ENCODE data around the gene DNAJC11. TPM values are rescaled to one million over a fixed set of nuclear protein-coding genes. Genes with fewer than 3 reads are reported as not detected.

Gene DNAJC11
- total RNA-seq, 4 donors from 2014 or later = 21.4 to 48.2 (median 25.5) TPM

DNA sequence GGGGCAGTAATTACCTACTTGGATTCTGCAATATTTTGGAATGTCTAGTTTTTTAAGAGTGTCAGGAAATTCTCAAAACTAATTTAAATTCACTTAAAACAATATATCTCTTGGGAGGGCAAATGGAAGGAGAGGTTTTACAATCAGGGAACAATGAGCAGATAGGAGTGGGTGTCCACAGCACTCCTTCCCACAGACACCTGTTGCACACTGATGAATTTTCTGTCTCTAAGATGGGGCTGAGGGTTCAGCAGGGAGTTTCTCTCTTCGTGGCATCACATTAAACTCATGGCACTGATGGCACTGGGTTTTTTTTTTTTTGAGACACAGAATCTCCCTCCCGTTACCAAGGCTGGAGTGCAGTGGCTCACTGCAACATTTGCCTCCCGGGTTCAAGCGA is 82.6 kb downstream of the DNAJC11 start:
- TF ChIP-seq, protein P1, sequence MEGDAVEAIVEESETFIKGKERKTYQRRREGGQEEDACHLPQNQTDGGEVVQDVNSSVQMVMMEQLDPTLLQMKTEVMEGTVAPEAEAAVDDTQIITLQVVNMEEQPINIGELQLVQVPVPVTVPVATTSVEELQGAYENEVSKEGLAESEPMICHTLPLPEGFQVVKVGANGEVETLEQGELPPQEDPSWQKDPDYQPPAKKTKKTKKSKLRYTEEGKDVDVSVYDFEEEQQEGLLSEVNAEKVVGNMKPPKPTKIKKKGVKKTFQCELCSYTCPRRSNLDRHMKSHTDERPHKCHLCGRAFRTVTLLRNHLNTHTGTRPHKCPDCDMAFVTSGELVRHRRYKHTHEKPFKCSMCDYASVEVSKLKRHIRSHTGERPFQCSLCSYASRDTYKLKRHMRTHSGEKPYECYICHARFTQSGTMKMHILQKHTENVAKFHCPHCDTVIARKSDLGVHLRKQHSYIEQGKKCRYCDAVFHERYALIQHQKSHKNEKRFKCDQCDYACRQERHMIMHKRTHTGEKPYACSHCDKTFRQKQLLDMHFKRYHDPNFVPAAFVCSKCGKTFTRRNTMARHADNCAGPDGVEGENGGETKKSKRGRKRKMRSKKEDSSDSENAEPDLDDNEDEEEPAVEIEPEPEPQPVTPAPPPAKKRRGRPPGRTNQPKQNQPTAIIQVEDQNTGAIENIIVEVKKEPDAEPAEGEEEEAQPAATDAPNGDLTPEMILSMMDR (IDR thresholded peaks at IDR 0.05; ENCODE audit: low read depth) = no peak

DNA sequence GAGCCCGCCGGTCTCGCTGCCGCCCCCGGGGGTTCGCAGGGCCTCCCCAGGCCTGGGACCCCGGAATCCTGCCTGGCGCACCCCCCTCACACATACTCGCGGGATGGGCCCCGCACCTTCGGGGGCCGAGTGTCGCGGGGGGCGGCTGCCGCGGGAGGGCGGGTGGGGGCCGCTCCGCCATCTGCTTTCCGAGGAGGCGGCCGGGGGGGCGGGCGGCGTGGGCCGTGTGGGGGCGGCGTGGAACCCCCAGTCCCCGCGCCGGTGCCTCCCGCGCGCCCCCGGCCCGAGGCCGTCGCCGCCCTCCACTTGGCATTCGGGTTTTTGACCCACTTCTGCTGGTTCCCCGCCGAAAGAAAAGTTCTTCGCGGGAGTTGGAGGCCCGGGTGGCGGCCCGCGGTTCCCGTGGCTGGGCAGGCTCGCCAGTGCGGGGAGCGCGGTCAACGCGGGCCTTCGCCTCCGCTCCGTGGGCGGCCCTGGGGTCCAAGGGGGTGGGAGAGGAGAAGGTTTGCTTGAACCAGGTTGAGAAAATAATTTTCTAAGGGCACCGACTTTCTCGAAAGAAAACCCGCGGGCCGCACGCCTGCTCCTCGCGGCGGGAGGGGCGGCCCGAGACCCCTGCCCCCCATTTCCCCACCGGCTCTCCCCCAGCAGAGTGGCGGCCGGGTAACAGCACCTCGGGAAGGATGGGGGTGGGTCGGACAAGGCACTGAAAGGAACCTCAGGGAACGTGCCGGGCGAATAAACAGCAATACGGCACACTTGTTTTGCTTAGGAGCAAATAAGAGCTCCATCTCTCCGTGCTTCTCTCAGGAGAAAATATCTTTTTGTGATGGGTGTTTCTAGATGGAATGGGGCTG is 86.5 kb downstream of the DNAJC11 start:
- TF ChIP-seq, protein P1 (IDR thresholded peaks at IDR 0.05; ENCODE audit: low read depth) = no peak

DNA sequence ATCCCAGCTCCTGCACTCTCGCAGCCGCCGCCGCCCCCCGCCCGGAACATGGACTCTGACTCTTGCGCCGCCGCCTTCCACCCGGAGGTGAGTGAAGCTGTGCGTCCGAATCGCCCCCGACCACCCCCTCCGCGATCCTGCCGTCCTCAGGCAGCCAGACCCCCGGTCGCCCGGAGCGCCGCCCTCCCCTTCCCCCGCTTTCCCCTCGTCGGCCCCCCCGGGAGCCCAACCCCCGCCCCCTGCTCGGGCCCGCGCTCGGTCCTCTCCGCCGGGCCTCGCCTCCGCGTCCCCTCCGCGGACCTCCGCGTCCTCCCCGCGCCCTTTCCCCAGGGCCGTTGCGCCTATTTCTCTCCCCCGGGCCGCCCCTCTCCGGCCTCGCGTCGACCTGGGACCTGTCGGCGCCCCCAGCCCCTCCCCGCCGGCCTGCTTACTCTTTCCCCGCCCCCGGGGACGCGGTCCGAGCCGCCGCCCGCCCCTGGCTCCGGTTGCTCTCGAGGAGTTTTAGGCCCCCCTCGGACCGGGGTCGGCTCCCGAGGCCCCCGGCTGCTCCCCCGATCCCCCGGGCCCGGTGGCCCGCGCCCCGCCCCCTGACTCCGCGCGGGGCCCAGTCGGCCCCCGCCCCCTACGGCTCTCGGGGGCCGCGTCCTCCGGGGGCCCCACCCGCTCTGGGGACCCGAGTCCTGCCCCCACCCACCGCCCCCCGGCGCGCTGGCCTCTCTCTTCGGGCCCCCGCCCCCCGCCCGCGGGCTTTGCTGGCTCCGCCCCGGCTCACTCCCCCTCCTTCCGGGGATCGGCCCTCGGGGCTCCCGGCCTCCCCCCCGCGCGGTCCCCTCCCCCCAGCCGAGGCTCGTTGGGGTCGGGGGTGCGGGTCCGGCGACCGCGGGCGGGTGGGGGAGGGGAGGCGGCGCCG is 87.3 kb downstream of the DNAJC11 start:
- TF ChIP-seq, protein P1 (IDR thresholded peaks at IDR 0.05; ENCODE audit: low read depth) = no peak

DNA sequence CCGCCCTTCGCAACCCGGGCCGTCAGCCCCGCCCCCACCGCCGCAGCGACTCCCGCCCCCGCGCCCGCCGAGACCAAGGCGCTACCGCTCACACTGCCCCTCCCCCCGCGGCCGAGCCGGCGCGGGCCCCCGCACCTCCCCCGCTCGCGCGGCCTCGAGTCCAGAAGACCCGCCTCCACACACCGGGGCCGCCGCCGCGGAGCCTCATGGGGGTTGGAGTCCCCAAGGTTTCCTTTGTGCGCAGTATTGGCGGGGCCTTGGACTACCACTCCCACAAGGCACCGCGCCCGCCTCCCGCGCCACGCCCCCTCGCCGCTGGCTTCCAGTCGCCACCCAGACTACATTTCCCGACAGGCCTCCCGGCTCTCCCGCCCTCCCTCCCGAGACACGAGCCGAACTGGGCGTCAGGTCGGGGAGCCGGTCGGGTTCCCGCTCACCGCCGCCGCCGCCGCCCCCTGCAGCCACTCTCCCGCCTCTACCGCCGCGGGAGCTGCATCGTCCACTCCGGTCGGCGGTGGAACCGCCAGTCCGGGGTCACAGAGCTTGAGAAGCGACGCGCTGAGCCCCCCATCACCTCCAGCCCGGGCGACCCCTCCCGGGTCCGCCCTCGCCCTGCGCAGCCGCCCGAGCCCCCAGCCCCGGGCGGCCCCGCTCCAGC is 88.1 kb downstream of the DNAJC11 start, which contains the start of gene PHF13:
TSS of gene PHF13 (plus strand) at position 371 of the 658 bp plus-strand sequence. CDS start 336 bp downstream, outside the sequence.
- TF ChIP-seq, protein P1 (IDR thresholded peaks at IDR 0.05; ENCODE audit: low read depth) = no peak

DNA sequence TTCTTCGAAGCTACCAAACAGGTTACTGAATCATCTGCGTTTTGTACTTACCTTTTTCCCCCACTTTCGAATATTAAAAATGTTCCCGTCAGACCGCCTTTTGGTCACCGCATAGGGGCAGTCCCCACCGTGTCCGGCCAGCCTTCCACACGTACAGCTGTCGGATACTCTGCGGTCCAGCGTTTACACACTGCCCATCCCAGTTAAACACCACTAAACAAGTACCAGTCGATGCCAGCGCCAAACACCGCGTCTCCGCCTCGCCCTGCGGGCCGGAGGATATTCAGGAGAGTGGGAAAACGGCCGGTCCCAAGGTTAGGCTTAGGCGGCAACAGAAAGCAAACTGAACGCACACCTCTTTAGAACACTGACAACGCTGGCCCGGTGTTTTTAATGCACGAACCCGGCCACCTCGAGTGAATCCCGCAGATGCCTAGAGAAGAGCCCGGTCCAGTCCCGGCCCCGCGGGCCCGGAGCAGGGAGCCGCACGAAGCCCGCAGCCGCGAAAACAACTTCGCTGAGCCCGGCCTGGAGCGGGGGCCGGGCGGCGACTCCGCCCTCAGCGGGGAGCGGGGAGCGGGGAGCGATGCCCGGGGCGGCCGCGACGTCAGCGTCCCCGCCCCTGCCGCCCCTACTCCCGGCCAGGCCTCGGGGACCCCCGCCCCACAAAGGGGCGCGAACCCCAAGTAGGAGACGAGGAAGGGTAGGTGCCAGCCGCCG is 88.8 kb downstream of the DNAJC11 start:
- TF ChIP-seq, protein P1 (IDR thresholded peaks at IDR 0.05; ENCODE audit: low read depth) = no peak

DNA sequence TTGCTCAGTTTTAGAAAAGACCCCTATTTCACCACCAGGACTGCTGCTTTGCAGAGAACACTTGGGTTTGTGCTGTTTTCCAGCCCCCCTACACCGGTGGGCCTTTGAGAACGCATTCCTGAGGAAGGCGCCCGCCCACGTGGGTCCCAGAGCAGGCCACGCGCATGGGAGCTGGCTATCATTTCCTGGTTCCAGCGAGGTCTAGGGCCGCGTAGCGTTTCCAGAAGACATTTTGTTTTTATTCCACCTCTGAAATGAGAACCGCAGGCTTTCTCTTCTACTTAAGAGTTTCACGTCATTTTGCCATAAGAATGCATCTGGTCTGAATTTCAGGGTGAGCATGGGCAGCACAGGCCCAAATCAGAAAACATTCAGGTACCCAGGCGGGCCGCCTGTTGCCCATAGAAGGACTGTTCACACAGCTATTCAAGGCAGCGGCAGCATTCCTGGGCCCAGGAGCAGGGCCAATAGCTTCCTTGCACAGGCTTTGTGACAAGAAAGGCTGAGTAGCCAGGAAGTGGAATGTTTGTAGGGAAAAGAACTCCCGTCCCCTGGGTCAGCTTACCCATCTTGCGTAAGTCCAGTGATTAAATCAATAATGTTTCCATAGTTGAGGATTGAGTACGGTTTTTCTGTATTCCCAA is 97.6 kb downstream of the DNAJC11 start:
- TF ChIP-seq, protein P1 (IDR thresholded peaks at IDR 0.05; ENCODE audit: low read depth) = no peak

All from subcutaneous adipose tissue (tissue), 4 donors.